Naive thymus-derived CD4-positive, alpha-beta T cell (primary cell): ENCODE data around the gene ADGRB3. TPM values are rescaled to one million over a fixed set of nuclear protein-coding genes. Genes with fewer than 3 reads are reported as not detected.
"Not testable (repeated sequence)": the region's sequence is repeated elsewhere in the genome, so short reads cannot be mapped to it uniquely, and the experiment has no call there.

Experiments
- ATAC-seq: fragments of 150-1000 bp; cut with Tn5 transposase; 2 replicates; pipeline ENCODE4 v1.10.0; 2021; ENCODE audit warnings: mild to moderate bottlenecking, moderate library complexity
- CTCF ChIA-PET: fragments of 350-600 bp; sonication (Branson Sonifier 250); formaldehyde crosslinking; loops from one replicate; lab custom pipeline; 2021; ENCODE audit warnings: antibody characterized with exemption; lab: Charles Lee
- POLR2A ChIA-PET: fragments of 350-600 bp; sonication (Branson Sonifier 250); formaldehyde crosslinking; loops from one replicate; lab custom pipeline; 2021; ENCODE audit warnings: antibody characterized with exemption, inconsistent platforms; lab: Charles Lee
- DNase-seq, 9 donors: peaks; one replicate each; pipeline versions ENCODE4 v3.0.0 to v3.0.0-alpha.2; 2020 to 2022; ENCODE audit warnings: mixed read lengths in 1 of 9
- H3K27ac ChIP-seq: one replicate; pipeline ENCODE4 v1.7.0; 2013; ENCODE audit warnings: mild to moderate bottlenecking, low read depth, low read length, moderate library complexity
- H3K27me3 ChIP-seq, 2 donors: one replicate each; pipeline ENCODE4 v1.7.0; 2013; ENCODE audit warnings: low read length in 2 of 2, mild to moderate bottlenecking in 2 of 2, moderate library complexity in 2 of 2; ENCODE audit not compliant: control insufficient read depth in 2 of 2, insufficient read depth in 2 of 2
- H3K36me3 ChIP-seq, 3 experiments: 1 replicate in 2 of 3; 2 replicates in 1 of 3; pipeline ENCODE4 v1.7.0; 2013; ENCODE audit warnings: low read length in 3 of 3, mild to moderate bottlenecking in 3 of 3, moderate library complexity in 1 of 3; ENCODE audit not compliant: insufficient read depth in 3 of 3, control insufficient read depth in 2 of 3
- H3K4me1 ChIP-seq, 2 donors: one replicate each; pipeline ENCODE4 v1.7.0; 2013; ENCODE audit warnings: low read length in 2 of 2, mild to moderate bottlenecking in 2 of 2, moderate library complexity in 1 of 2; ENCODE audit not compliant: control insufficient read depth in 2 of 2, insufficient read depth in 2 of 2
- H3K4me3 ChIP-seq: 2 replicates; pipeline ENCODE4 v1.7.0; 2013; ENCODE audit warnings: mild to moderate bottlenecking, low read length
- H3K9me3 ChIP-seq, 3 experiments: 1 replicate in 2 of 3; 2 replicates in 1 of 3; pipeline ENCODE4 v1.7.0; 2013; ENCODE audit warnings: low read length in 3 of 3; ENCODE audit not compliant: control insufficient read depth in 2 of 3
- H3K27ac Mint-ChIP-seq, 9 donors: one replicate each; pipeline ENCODE4 v1.8.0; 2020 to 2022; ENCODE audit warnings: mixed read lengths in 9 of 9, mild to moderate bottlenecking in 8 of 9, moderate library complexity in 5 of 9, inconsistent platforms in 2 of 9
- H3K27me3 Mint-ChIP-seq, 5 donors: one replicate each; pipeline ENCODE4 v1.8.0; 2021 to 2022; ENCODE audit warnings: mixed read lengths in 5 of 5, mild to moderate bottlenecking in 1 of 5
- H3K36me3 Mint-ChIP-seq, 5 donors: one replicate each; pipeline ENCODE4 v1.8.0; 2020 to 2022; ENCODE audit warnings: mixed read lengths in 5 of 5, mild to moderate bottlenecking in 3 of 5, inconsistent platforms in 1 of 5
- H3K4me1 Mint-ChIP-seq, 7 donors: one replicate each; pipeline ENCODE4 v1.8.0; 2020 to 2022; ENCODE audit warnings: mixed read lengths in 7 of 7, mild to moderate bottlenecking in 3 of 7, inconsistent platforms in 1 of 7
- H3K4me3 Mint-ChIP-seq, 10 donors: one replicate each; pipeline ENCODE4 v1.8.0; 2020 to 2022; ENCODE audit warnings: mild to moderate bottlenecking in 10 of 10, mixed read lengths in 10 of 10, moderate library complexity in 6 of 10, inconsistent platforms in 2 of 10
- H3K9me3 Mint-ChIP-seq, 11 donors: one replicate each; pipeline ENCODE4 v1.8.0; 2020 to 2022; ENCODE audit warnings: mixed read lengths in 11 of 11, mild to moderate bottlenecking in 4 of 11, inconsistent platforms in 1 of 11, moderate library complexity in 1 of 11
- intact Hi-C, 2 donors: fragments of 100-400 bp; cut with micrococcal nuclease; formaldehyde crosslinking; loops; one replicate each; pipeline ENCODE4 v1.15.1; 2023
- polyA plus RNA-seq, 2 donors: library from polyadenylated mRNA; unstranded; fragments of 300-500 nt; fragmentation: Illumina TruSeq; gene quantifications; one replicate each; pipeline ENCODE4 v1.2.3, GENCODE V29; 2021
- total RNA-seq, 6 experiments: library from RNA in 5 of 6; stranded (reverse) in 5 of 6; gene quantifications; 1 replicate in 5 of 6; 2 replicates in 1 of 6; pipeline ENCODE4 v1.2.3 and lab custom pipeline; 2021 to 2026

ADGRB3 gene
- total and polyA plus RNA-seq, 7 experiments from 2014 or later: not detected

GRCh38 chr6:68778356-68779020 is 143.4 kb downstream of the ADGRB3 start:
- intact Hi-C loops: loop anchor here (2.0 to 5.0 kb wide), 2 partner anchors 140 to 141 kb away; partner anchors contain the start of gene ADGRB3 (in 1 of the 2)
- H3K9me3 Mint-ChIP-seq: peaks cover 0 to 6% (median 0%) of the 10 kb centered on the region in 11 donors
- no peaks in the 10 kb centered on the region for H3K4me1 Mint-ChIP-seq
- ATAC-seq: no peak
- no peak overlapping the region for H3K27ac Mint-ChIP-seq
- Histone ChIP-seq H3K4me1 (no peaks in the 10 kb centered on the region), H3K9me3 (no peaks in the 10 kb centered on the region), H3K36me3 (no peaks in the 10 kb centered on the region), H3K27me3 (no peaks in the 10 kb centered on the region), H3K27ac (no peak overlapping the region), H3K4me3 (no peak overlapping the region)
- H3K4me3 Mint-ChIP-seq: no peak overlapping the region
- DNase-seq: no peak
- H3K27me3 Mint-ChIP-seq: peaks cover 0 to 4% (median 0%) of the 10 kb centered on the region in 5 donors
- ChIA-PET POLR2A (no interaction called here), CTCF (no interaction called here)
- no peaks in the 10 kb centered on the region for H3K36me3 Mint-ChIP-seq

GRCh38 chr6:68779366-68779765 is 144.3 kb downstream of the ADGRB3 start:
- intact Hi-C loops: loop anchor here (2.0 to 5.0 kb wide), 2 partner anchors 141 to 142 kb away; partner anchors contain the start of gene ADGRB3 (in 1 of the 2)
- no peaks in the 10 kb centered on the region for H3K27me3 Mint-ChIP-seq
- Histone ChIP-seq H3K4me1 (no peaks in the 10 kb centered on the region), H3K4me3 (no peak overlapping the region), H3K36me3 (no peaks in the 10 kb centered on the region), H3K27me3 (no peaks in the 10 kb centered on the region), H3K9me3 (no peaks in the 10 kb centered on the region), H3K27ac (no peak overlapping the region)
- H3K4me3 Mint-ChIP-seq: no peak overlapping the region
- peaks cover 0 to 6% (median 0%) of the 10 kb centered on the region in 11 donors for H3K9me3 Mint-ChIP-seq
- no peaks in the 10 kb centered on the region for H3K36me3 Mint-ChIP-seq
- no peak for DNase-seq
- ATAC-seq: no peak
- ChIA-PET CTCF (no interaction called here), POLR2A (no interaction called here)
- no peak overlapping the region for H3K27ac Mint-ChIP-seq
- no peaks in the 10 kb centered on the region for H3K4me1 Mint-ChIP-seq

- H3K36me3 ChIP-seq, H3K4me1 ChIP-seq, H3K9me3 ChIP-seq, H3K36me3 Mint-ChIP-seq, H3K27ac ChIP-seq, H3K4me3 Mint-ChIP-seq, H3K4me3 ChIP-seq, H3K27ac Mint-ChIP-seq, intact Hi-C loops, DNase-seq, H3K27me3 Mint-ChIP-seq, H3K27me3 ChIP-seq, ATAC-seq, POLR2A ChIA-PET, H3K4me1 Mint-ChIP-seq: not testable (repeated sequence)
- H3K9me3 Mint-ChIP-seq: peaks cover 0 to 13% (median 3%) of the 10 kb centered on the region in 11 donors
- CTCF ChIA-PET: interaction anchor here (0.6 kb wide), 1 partner anchor 12 kb away, joined by 3 read pairs; no protein-coding TSS in a partner anchor
Observed at GRCh38 chr6:68790128-68790527, 155.0 kb downstream of the ADGRB3 start.

- H3K9me3 ChIP-seq, CTCF ChIA-PET, H3K4me1 Mint-ChIP-seq, H3K27me3 Mint-ChIP-seq, H3K4me1 ChIP-seq, intact Hi-C loops, H3K4me3 Mint-ChIP-seq, DNase-seq, H3K4me3 ChIP-seq, H3K27ac Mint-ChIP-seq, POLR2A ChIA-PET, H3K36me3 Mint-ChIP-seq, H3K27ac ChIP-seq, ATAC-seq, H3K9me3 Mint-ChIP-seq, H3K36me3 ChIP-seq, H3K27me3 ChIP-seq: not testable (repeated sequence)
Observed at GRCh38 chr6:68814976-68815375, 179.9 kb downstream of the ADGRB3 start.

- Histone ChIP-seq H3K36me3 (no peaks in the 10 kb centered on the region), H3K27me3 (no peaks in the 10 kb centered on the region), H3K9me3 (no peaks in the 10 kb centered on the region), H3K4me3 (no peak overlapping the region), H3K27ac (no peak overlapping the region), H3K4me1 (no peaks in the 10 kb centered on the region)
- intact Hi-C loops: no loop called here
- Mint-ChIP-seq H3K27ac (no peak overlapping the region), H3K9me3 (peaks cover 0 to 10% (median 0%) of the 10 kb centered on the region in 11 donors), H3K4me3 (no peak overlapping the region), H3K36me3 (no peaks in the 10 kb centered on the region), H3K27me3 (no peaks in the 10 kb centered on the region), H3K4me1 (no peaks in the 10 kb centered on the region)
- POLR2A ChIA-PET: no interaction called here
- ATAC-seq (no peak), DNase-seq (no peak)
- CTCF ChIA-PET: no interaction called here
Observed at GRCh38 chr6:68826501-68826900, 191.4 kb downstream of the ADGRB3 start.

- no peaks in the 10 kb centered on the region for H3K36me3 ChIP-seq
- no peak overlapping the region for H3K4me3 ChIP-seq
- intact Hi-C loops: no loop called here
- no peaks in the 10 kb centered on the region for H3K9me3 ChIP-seq
- POLR2A ChIA-PET: no interaction called here
- peaks cover 0 to 7% (median 2%) of the 10 kb centered on the region in 11 donors for H3K9me3 Mint-ChIP-seq
- H3K27me3 Mint-ChIP-seq: no peaks in the 10 kb centered on the region
- no peaks in the 10 kb centered on the region for H3K27me3 ChIP-seq
- no peak overlapping the region for H3K27ac ChIP-seq
- no peaks in the 10 kb centered on the region for H3K36me3 Mint-ChIP-seq
- DNase-seq (no peak), ATAC-seq (no peak)
- H3K4me3 Mint-ChIP-seq: no peak overlapping the region
- CTCF ChIA-PET: no interaction called here
- H3K4me1 Mint-ChIP-seq: no peaks in the 10 kb centered on the region
- H3K4me1 ChIP-seq: no peaks in the 10 kb centered on the region
- no peak overlapping the region for H3K27ac Mint-ChIP-seq
Observed at GRCh38 chr6:68834551-68834950, 199.5 kb downstream of the ADGRB3 start.

GRCh38 chr6:68838571-68838970 is 203.5 kb downstream of the ADGRB3 start:
- Mint-ChIP-seq H3K9me3 (peaks cover 0 to 22% (median 3%) of the 10 kb centered on the region in 11 donors), H3K36me3 (no peaks in the 10 kb centered on the region), H3K27me3 (no peaks in the 10 kb centered on the region), H3K27ac (no peak overlapping the region), H3K4me1 (no peaks in the 10 kb centered on the region), H3K4me3 (no peak overlapping the region)
- Histone ChIP-seq H3K36me3 (no peaks in the 10 kb centered on the region), H3K27me3 (no peaks in the 10 kb centered on the region), H3K4me1 (no peaks in the 10 kb centered on the region), H3K4me3 (no peak overlapping the region), H3K9me3 (no peaks in the 10 kb centered on the region), H3K27ac (no peak overlapping the region)
- intact Hi-C loops: no loop called here
- ChIA-PET CTCF (no interaction called here), POLR2A (no interaction called here)
- DNase-seq: no peak
- ATAC-seq: no peak
